Endodermal cell (in vitro differentiated cells): ENCODE measurements around the gene RABL3. TPM values are rescaled to one million over a fixed set of nuclear protein-coding genes. Genes with fewer than 3 reads are reported as not detected.

Experiments used
- DNase-seq: peaks from one replicate; pipeline ENCODE4 v3.0.0-alpha.2; 2017
- H3K27ac ChIP-seq: 2 replicates; pipeline ENCODE4 v1.5.1; 2013; ENCODE audit warnings: mild to moderate bottlenecking, low read depth, low read length, moderate library complexity
- H3K27me3 ChIP-seq: 2 replicates; pipeline ENCODE4 v1.6.1; 2013; ENCODE audit warnings: mild to moderate bottlenecking, low read length, moderate library complexity; ENCODE audit not compliant: insufficient read depth, control insufficient read depth, poor library complexity, severe bottlenecking
- H3K36me3 ChIP-seq: 2 replicates; pipeline ENCODE4 v1.7.0; 2013; ENCODE audit warnings: mild to moderate bottlenecking, low read length, moderate library complexity; ENCODE audit not compliant: control insufficient read depth, insufficient read depth
- H3K4me1 ChIP-seq: one replicate; pipeline ENCODE4 v1.7.0; 2013; ENCODE audit warnings: low read length; ENCODE audit not compliant: control insufficient read depth, insufficient read depth
- H3K4me3 ChIP-seq: 2 replicates; pipeline ENCODE4 v1.5.1; 2013; ENCODE audit warnings: mild to moderate bottlenecking, low read length, moderate library complexity
- H3K9ac ChIP-seq: 2 replicates; pipeline ENCODE4 v1.6.1; 2013; ENCODE audit warnings: mild to moderate bottlenecking, low read length, moderate library complexity; ENCODE audit not compliant: poor library complexity, severe bottlenecking; ENCODE audit errors: extremely low read depth
- H3K9me3 ChIP-seq: 2 replicates; pipeline ENCODE4 v1.6.1; 2013; ENCODE audit warnings: mild to moderate bottlenecking, low read length, moderate library complexity; ENCODE audit not compliant: control insufficient read depth
- H3K27ac Mint-ChIP-seq: 2 replicates; pipeline ENCODE4 v1.8.0; 2020; ENCODE audit warnings: mixed read lengths
- H3K27me3 Mint-ChIP-seq: 2 replicates; pipeline ENCODE4 v1.8.0; 2021; ENCODE audit warnings: mild to moderate bottlenecking, mixed read lengths; ENCODE audit not compliant: insufficient read depth
- H3K36me3 Mint-ChIP-seq: 2 replicates; pipeline ENCODE4 v1.8.0; 2020; ENCODE audit warnings: low read depth, mixed read lengths
- H3K4me1 Mint-ChIP-seq: 2 replicates; pipeline ENCODE4 v1.8.0; 2020; ENCODE audit warnings: mixed read lengths
- H3K4me3 Mint-ChIP-seq: 2 replicates; pipeline ENCODE4 v1.8.0; 2020; ENCODE audit warnings: mild to moderate bottlenecking, moderate library complexity, mixed read lengths
- H3K9me3 Mint-ChIP-seq: 2 replicates; pipeline ENCODE4 v1.8.0; 2020; ENCODE audit warnings: mild to moderate bottlenecking, mixed read lengths
- CTCF ChIP-seq: fragments of 200-600 bp; sonication (generic); conservative IDR thresholded peaks from 2 replicates; pipeline ENCODE4 v1.5.0; 2021; ENCODE audit warnings: antibody characterized with exemption, mild to moderate bottlenecking
- WGBS, 2 experiments: methylation state at CpG; one replicate each; pipeline versions ENCODE4 v1.1.5 to v1.1.7; 2013; ENCODE audit warnings: missing lambda C conversion rate in 2 of 2, mixed read lengths in 1 of 2; ENCODE audit not compliant: insufficient coverage in 1 of 2, insufficient read length in 1 of 2; 5-methylcytosine and 5-hydroxymethylcytosine counted together
- total RNA-seq, 2 donors: library from RNA; stranded (reverse); fragmentation: NEBNext Ultra II Directional in 1 of 2; extraction: Animal tissue kit (Norgen Biotek cat#: 25700) in 1 of 2; gene quantifications; 2 replicates in 1 of 2; 3 replicates in 1 of 2; pipeline ENCODE4 v1.2.1, GENCODE V29; 2021

The RABL3 gene
- total RNA-seq, 2 donors from 2014 or later: 19.6 to 23.0 TPM

GRCh38 chr3:120652896-120653545, 89.3 kb downstream of the RABL3 start:
- no peak overlapping the region for H3K9ac ChIP-seq
- no peak for TF ChIP-seq CTCF

GRCh38 chr3:120652281-120652680, 90.0 kb downstream of the RABL3 start:
- DNase-seq: no peak
- H3K27me3 Mint-ChIP-seq: no peaks in the 10 kb centered on the region
- no peaks in the 10 kb centered on the region for H3K36me3 Mint-ChIP-seq
- TF ChIP-seq CTCF: no peak
- 91 to 100% methylated on average over 1 to 3 of the region's 3 CpGs for WGBS, 2 experiments
- no peak overlapping the region for H3K9ac ChIP-seq
- H3K4me1 ChIP-seq: no peaks in the 10 kb centered on the region
- H3K4me3 Mint-ChIP-seq: no peak overlapping the region
- H3K4me1 Mint-ChIP-seq: no peaks in the 10 kb centered on the region
- H3K27me3 ChIP-seq: no peaks in the 10 kb centered on the region
- H3K36me3 ChIP-seq: no peaks in the 10 kb centered on the region
- H3K27ac ChIP-seq: no peak overlapping the region
- no peak overlapping the region for H3K4me3 ChIP-seq
- no peaks in the 10 kb centered on the region for H3K9me3 Mint-ChIP-seq
- no peaks in the 10 kb centered on the region for H3K9me3 ChIP-seq
- H3K27ac Mint-ChIP-seq: no peak overlapping the region

More at GRCh38 chr3:120652896-120653545, 89.3 kb downstream of the RABL3 start:
- DNase-seq: no peak
- Histone ChIP-seq H3K4me1 (no peaks in the 10 kb centered on the region), H3K4me3 (no peak overlapping the region), H3K9me3 (peaks cover 2% of the 10 kb centered on the region), H3K36me3 (no peaks in the 10 kb centered on the region), H3K27me3 (no peaks in the 10 kb centered on the region), H3K27ac (no peak overlapping the region)
- WGBS, 2 experiments: 80 to 100% methylated on average over 1 to 5 of the region's 5 CpGs
- Mint-ChIP-seq H3K4me3 (no peak overlapping the region), H3K27me3 (no peaks in the 10 kb centered on the region), H3K36me3 (no peaks in the 10 kb centered on the region), H3K9me3 (peaks cover 7% of the 10 kb centered on the region), H3K4me1 (no peaks in the 10 kb centered on the region), H3K27ac (no peak overlapping the region)

- TF ChIP-seq CTCF: no peak
- peaks cover 9% of the 10 kb centered on the region for H3K4me1 Mint-ChIP-seq
Measured at GRCh38 chr3:120650311-120650710, 92.0 kb downstream of the RABL3 start.

More at GRCh38 chr3:120650311-120650710, 92.0 kb downstream of the RABL3 start:
- Mint-ChIP-seq H3K27ac (no peak overlapping the region), H3K36me3 (no peaks in the 10 kb centered on the region), H3K9me3 (no peaks in the 10 kb centered on the region), H3K27me3 (no peaks in the 10 kb centered on the region), H3K4me3 (no peak overlapping the region)
- no peak overlapping the region for H3K9ac ChIP-seq
- H3K36me3 ChIP-seq: no peaks in the 10 kb centered on the region
- no peak for DNase-seq
- no peaks in the 10 kb centered on the region for H3K4me1 ChIP-seq
- H3K27ac ChIP-seq: no peak overlapping the region
- H3K9me3 ChIP-seq: no peaks in the 10 kb centered on the region
- no peaks in the 10 kb centered on the region for H3K27me3 ChIP-seq
- H3K4me3 ChIP-seq: no peak overlapping the region
- 80 to 91% methylated on average over 1 to 2 of the region's 2 CpGs for WGBS, 2 experiments
